Measurements from ENCODE around the gene SSRP1. TPM values are rescaled to one million over a fixed set of nuclear protein-coding genes. Genes with fewer than 3 reads are reported as not detected.

Gene SSRP1
- total RNA-seq, 1 experiment from 2014 or later: 399 TPM

DNA sequence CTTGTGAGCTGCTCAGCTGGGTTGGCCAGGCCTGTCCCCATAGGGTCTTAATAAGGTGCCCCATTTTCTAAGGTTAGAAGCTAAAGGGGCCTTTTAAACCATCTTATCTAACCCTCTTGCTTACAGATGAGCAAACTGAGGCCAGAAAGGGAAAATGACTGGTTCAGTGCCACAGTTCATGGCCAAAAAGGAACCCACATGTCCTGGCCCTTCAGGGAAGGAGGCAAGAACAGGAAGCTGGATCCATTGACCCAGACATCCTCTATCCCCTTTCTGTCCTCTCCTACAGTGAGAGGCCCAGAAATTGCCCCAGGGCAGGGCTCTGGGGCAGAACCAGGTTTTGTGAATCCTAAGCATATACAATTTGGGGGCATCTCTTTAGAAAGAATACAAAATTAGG lies 35.2 kb upstream of the SSRP1 start:
- Histone ChIP-seq H3K27ac (ENCODE audit: low read depth, low read length, poor library complexity, severe bottlenecking) (no peak overlapping the region), H3K27me3 (replicated peaks; ENCODE audit: insufficient read depth, low read depth, low read length, poor library complexity) (no peaks in the 10 kb centered on the region), H3K4me3 (ENCODE audit: low read depth, low read length, poor library complexity, severe bottlenecking) (no peak overlapping the region), H3K36me3 (ENCODE audit: insufficient read depth, low read length, poor library complexity, severe bottlenecking) (no peaks in the 10 kb centered on the region), H3K9me3 (ENCODE audit: low read depth, low read length, poor library complexity, severe bottlenecking) (no peaks in the 10 kb centered on the region), H3K4me1 (ENCODE audit: insufficient read depth, low read length, poor library complexity, severe bottlenecking) (no peaks in the 10 kb centered on the region)
- CTCF ChIA-PET: no interaction called here
- no peak for DNase-seq (ENCODE audit: low spot score)
- no TSS peak for BruUV-seq (replicated peaks)
- POLR2A ChIA-PET (ENCODE audit: low non-redundant PET): no interaction called here
- intact Hi-C loops (cut with micrococcal nuclease; ENCODE audit: unreplicated experiment): no loop called here
- TF ChIP-seq EZH2 (IDR thresholded peaks at IDR 0.05; ENCODE audit: borderline replicate concordance, low read depth, low read length, poor library complexity, severe bottlenecking) (no peak), CTCF (conservative IDR thresholded peaks at IDR 0.05; ENCODE audit: low read depth, low read length) (no peak)

- BruUV-seq (replicated peaks): no TSS peak
- Histone ChIP-seq H3K27me3 (replicated peaks; ENCODE audit: insufficient read depth, low read depth, low read length, poor library complexity) (no peaks in the 10 kb centered on the region), H3K4me3 (ENCODE audit: low read depth, low read length, poor library complexity, severe bottlenecking) (no peak overlapping the region), H3K9me3 (ENCODE audit: low read depth, low read length, poor library complexity, severe bottlenecking) (no peaks in the 10 kb centered on the region), H3K36me3 (ENCODE audit: insufficient read depth, low read length, poor library complexity, severe bottlenecking) (no peaks in the 10 kb centered on the region), H3K27ac (ENCODE audit: low read depth, low read length, poor library complexity, severe bottlenecking) (no peak overlapping the region), H3K4me1 (ENCODE audit: insufficient read depth, low read length, poor library complexity, severe bottlenecking) (no peaks in the 10 kb centered on the region)
- DNase-seq (ENCODE audit: low spot score): no peak
- ChIA-PET POLR2A (ENCODE audit: low non-redundant PET) (no interaction called here), CTCF (no interaction called here)
- intact Hi-C loops (cut with micrococcal nuclease; ENCODE audit: unreplicated experiment): no loop called here
- TF ChIP-seq CTCF (conservative IDR thresholded peaks at IDR 0.05; ENCODE audit: low read depth, low read length): no peak
- no peak for TF ChIP-seq EZH2 (IDR thresholded peaks at IDR 0.05; ENCODE audit: borderline replicate concordance, low read depth, low read length, poor library complexity, severe bottlenecking)
These were observed 34.6 kb upstream of the SSRP1 start for GRCh38 chr11:57370251-57370650.

- no peaks in the 10 kb centered on the region for H3K4me1 ChIP-seq (ENCODE audit: insufficient read depth, low read length, poor library complexity, severe bottlenecking)
- CTCF ChIA-PET: no interaction called here
- H3K9me3 ChIP-seq (ENCODE audit: low read depth, low read length, poor library complexity, severe bottlenecking): no peaks in the 10 kb centered on the region
- no peaks in the 10 kb centered on the region for H3K27me3 ChIP-seq (replicated peaks; ENCODE audit: insufficient read depth, low read depth, low read length, poor library complexity)
- no peak for DNase-seq (ENCODE audit: low spot score)
- H3K36me3 ChIP-seq (ENCODE audit: insufficient read depth, low read length, poor library complexity, severe bottlenecking): no peaks in the 10 kb centered on the region
- POLR2A ChIA-PET (ENCODE audit: low non-redundant PET): no interaction called here
- H3K27ac ChIP-seq (ENCODE audit: low read depth, low read length, poor library complexity, severe bottlenecking): no peak overlapping the region
- BruUV-seq (replicated peaks): no TSS peak
- no peak for TF ChIP-seq CTCF (conservative IDR thresholded peaks at IDR 0.05; ENCODE audit: low read depth, low read length)
- no peak for TF ChIP-seq EZH2 (IDR thresholded peaks at IDR 0.05; ENCODE audit: borderline replicate concordance, low read depth, low read length, poor library complexity, severe bottlenecking)
- intact Hi-C loops (cut with micrococcal nuclease; ENCODE audit: unreplicated experiment): no loop called here
- H3K4me3 ChIP-seq (ENCODE audit: low read depth, low read length, poor library complexity, severe bottlenecking): no peak overlapping the region
These were observed 33.1 kb upstream of the SSRP1 start for GRCh38 chr11:57368845-57369232.

Measured in A673 (cell line).